HepG2 (cell line): ENCODE measurements around the gene RAPGEF5. TPM values are rescaled to one million over a fixed set of nuclear protein-coding genes. Genes with fewer than 3 reads are reported as not detected.
"Not testable (repeated sequence)": the region's sequence is repeated elsewhere in the genome, so short reads cannot be mapped to it uniquely, and the experiment has no call there.

Experiments used
- ATAC-seq: fragments of 200-7000 bp; cut with Tn5 transposase; 3 replicates; pipeline ENCODE4 v1.9.1; 2020; ENCODE audit warnings: mild to moderate bottlenecking, moderate library complexity
- BruUV-seq: library from RNA; stranded (reverse); fragments of 400-500 nt; replicated peaks from 2 replicates; lab custom pipeline; 2021; lab: Mats Ljungman, UMichigan
- CTCF ChIA-PET: fragments of 300-600 bp; formaldehyde crosslinking; extraction: SDS; loops from one replicate; lab custom pipeline; 2021; ENCODE audit warnings: low total read pairs, inconsistent platforms, low intra/inter-chr PET ratio; lab: Yijun Ruan, JAX
- POLR2A ChIA-PET: fragments of 350-600 bp; sonication (Branson Sonifier 250); formaldehyde crosslinking; loops from one replicate; lab custom pipeline; 2020; ENCODE audit warnings: antibody characterized with exemption, inconsistent platforms; lab: Yijun Ruan, JAX
- DNase-seq: peaks from one replicate; pipeline ENCODE4 v3.0.0-alpha.2; 2015; ENCODE audit warnings: low spot score
- FAIRE-seq: peaks from 3 replicates; lab custom pipeline; 2011; peaks lifted over from hg19 to GRCh38; lab: Jason Lieb, UNC
- H2AFZ ChIP-seq: one replicate; pipeline ENCODE4 v1.6.1; 2011; ENCODE audit warnings: low read length, inconsistent platforms
- H3K27ac ChIP-seq: fragments of 300-600 bp; 3 replicates; pipeline ENCODE4 v1.8.0; 2011; ENCODE audit warnings: mixed run types, mild to moderate bottlenecking, mixed read lengths, low read length, inconsistent platforms; ENCODE audit not compliant: insufficient read depth; ENCODE audit errors: extremely low read length
- H3K27me3 ChIP-seq, 2 experiments: fragments of 200-600 bp in 1 of 2; 2 replicates in 1 of 2; 3 replicates in 1 of 2; pipeline versions ENCODE4 v1.6.0 to v1.8.0; 2011; ENCODE audit warnings: low read length in 2 of 2, mild to moderate bottlenecking in 2 of 2, moderate library complexity in 2 of 2, inconsistent platforms in 1 of 2; ENCODE audit not compliant: insufficient read depth in 2 of 2, control insufficient read depth in 1 of 2
- H3K36me3 ChIP-seq, 2 experiments: fragments of 200-600 bp in 1 of 2; replicated peaks in 1 of 2; 2 replicates in 1 of 2; 3 replicates in 1 of 2; pipeline versions ENCODE4 v1.5.1 to v1.8.0; 2011; ENCODE audit warnings: low read length in 2 of 2, inconsistent platforms in 1 of 2; ENCODE audit not compliant: insufficient read depth in 2 of 2, control insufficient read depth in 1 of 2
- H3K4me1 ChIP-seq: 2 replicates; pipeline ENCODE4 v1.5.1; 2012; ENCODE audit warnings: low read length, inconsistent platforms; ENCODE audit not compliant: insufficient read depth
- H3K4me2 ChIP-seq: 2 replicates; pipeline ENCODE4 v1.6.0; 2011; ENCODE audit warnings: low read depth, low read length, inconsistent platforms
- H3K4me3 ChIP-seq, 3 experiments: fragments of 200-600 bp in 1 of 3; sonication (generic), shearing (Covaris generic) in 1 of 3; replicated peaks in 1 of 3; 2 replicates each; pipeline ENCODE4 v1.5.1; 2011 to 2016; ENCODE audit warnings: low read length in 3 of 3, inconsistent platforms in 2 of 3, low read depth in 2 of 3, mild to moderate bottlenecking in 2 of 3, control low read depth in 1 of 3, mixed read lengths in 1 of 3; ENCODE audit not compliant: insufficient read depth in 1 of 3
- H3K79me2 ChIP-seq: one replicate; pipeline ENCODE4 v1.6.1; 2011; ENCODE audit warnings: low read length, inconsistent platforms; ENCODE audit not compliant: insufficient read depth
- H3K9ac ChIP-seq: 2 replicates; pipeline ENCODE4 v1.6.0; 2011; ENCODE audit warnings: mild to moderate bottlenecking, low read depth, low read length, inconsistent platforms; ENCODE audit not compliant: insufficient read depth
- H3K9me3 ChIP-seq: 2 replicates; pipeline ENCODE4 v1.5.1; 2012; ENCODE audit warnings: mild to moderate bottlenecking, low read length
- H4K20me1 ChIP-seq: 2 replicates; pipeline ENCODE4 v1.6.0; 2011; ENCODE audit warnings: inconsistent platforms, mild to moderate bottlenecking, low read length, moderate library complexity; ENCODE audit not compliant: insufficient read depth
- CAMTA2 ChIP-seq: sonication (generic); formaldehyde crosslinking; IDR thresholded peaks from 2 replicates; pipeline ENCODE4 v1.4.0; 2020; ENCODE audit warnings: mild to moderate bottlenecking, missing genetic modification reagents, borderline replicate concordance
- FOXK2 ChIP-seq: fragments of 450-650 bp; IDR thresholded peaks from 2 replicates; pipeline ENCODE4 v1.6.1; 2016
- MAFF ChIP-seq: IDR thresholded peaks from 2 replicates; pipeline ENCODE4 v1.6.1; 2011; ENCODE audit warnings: low read depth, low read length, improper control_type of control experiment
- MAFK ChIP-seq, 2 experiments: IDR thresholded peaks in 1 of 2; conservative IDR thresholded peaks in 1 of 2; 2 replicates each; pipeline ENCODE4 v1.6.1; 2011; ENCODE audit warnings: improper control_type of control experiment in 2 of 2, low read length in 2 of 2
- MBNL3 ChIP-seq: fragments of 250-450 bp; sonication (Bioruptor Pico); conservative IDR thresholded peaks from 2 replicates; pipeline ENCODE4 v1.8.0; 2022; ENCODE audit warnings: mild to moderate bottlenecking, inconsistent platforms
- NFYB ChIP-seq: sonication (generic); formaldehyde crosslinking; IDR thresholded peaks from 2 replicates; pipeline ENCODE4 v1.4.0; 2020; ENCODE audit warnings: missing genetic modification reagents
- NR2C2 ChIP-seq: sonication (generic); formaldehyde crosslinking; IDR thresholded peaks from 2 replicates; pipeline ENCODE4 v1.4.0; 2020; ENCODE audit warnings: missing genetic modification reagents, mild to moderate bottlenecking, moderate library complexity, borderline replicate concordance
- PAF1 ChIP-seq: IDR thresholded peaks from 2 replicates; pipeline ENCODE4 v1.6.1; 2016; ENCODE audit warnings: missing genetic modification reagents, missing compliant biosample characterization
- SCMH1 ChIP-seq: sonication (generic); formaldehyde crosslinking; IDR thresholded peaks from 2 replicates; pipeline ENCODE4 v1.9.0; 2021; ENCODE audit warnings: missing genetic modification reagents, mild to moderate bottlenecking, borderline replicate concordance
- SRSF4 ChIP-seq: fragments of 200-400 bp; formaldehyde crosslinking; IDR thresholded peaks from one replicate; pipeline ENCODE4 v1.6.1; 2018; ENCODE audit warnings: mild to moderate bottlenecking, low read depth, low read length, moderate library complexity; ENCODE audit not compliant: poor library complexity, severe bottlenecking
- ZBTB7B ChIP-seq: sonication (generic); formaldehyde crosslinking; IDR thresholded peaks from 2 replicates; pipeline ENCODE4 v1.4.0; 2020; ENCODE audit warnings: missing genetic modification reagents
- ZNF501 ChIP-seq: sonication (generic); formaldehyde crosslinking; IDR thresholded peaks from 2 replicates; pipeline ENCODE4 v1.5.1; 2020; ENCODE audit warnings: mild to moderate bottlenecking, moderate library complexity, missing genetic modification reagents
- ZNF670 ChIP-seq: sonication (generic); formaldehyde crosslinking; IDR thresholded peaks from 2 replicates; pipeline ENCODE4 v1.8.0; 2022; ENCODE audit warnings: mild to moderate bottlenecking, missing genetic modification reagents, borderline replicate concordance
- ZNF749 ChIP-seq: sonication (generic); formaldehyde crosslinking; IDR thresholded peaks from 2 replicates; pipeline ENCODE4 v1.8.0; 2022; ENCODE audit warnings: mild to moderate bottlenecking, missing genetic modification reagents, moderate library complexity, borderline replicate concordance
- WGBS: methylation state at CpG from one replicate; pipeline ENCODE4 v1.1.6; 2017; ENCODE audit warnings: low lambda C conversion rate; 5-methylcytosine and 5-hydroxymethylcytosine counted together
- in situ Hi-C: cut with HindIII; loops from 2 replicates; pipeline ENCODE4 v1.10.0; 2017; ENCODE audit warnings: low pct_unique_long_range_greater_than_20kb; ENCODE audit not compliant: extremely low pct_ligation_motif_present
- intact Hi-C: fragments of 100-400 bp; cut with micrococcal nuclease; formaldehyde crosslinking; loops from one replicate; pipeline ENCODE4 v1.10.0; 2022; ENCODE audit not compliant: unreplicated experiment
- polyA plus RNA-seq, 8 experiments: library from polyadenylated mRNA; depleted of rRNA in 3 of 8; stranded (reverse) in 7 of 8; unstranded in 1 of 8; fragments of >200 nt; fragmentation: Illumina TruSeq in 4 of 8; extraction: Trizol in 4 of 8; gene quantifications; 2 replicates each; pipeline versions ENCODE4 v1.2.1 to v1.2.3, GENCODE V29; 2011 to 2016; ENCODE audit warnings: low read depth in 4 of 8, missing spikeins in 1 of 8, mixed read lengths in 1 of 8; ENCODE audit not compliant: insufficient read depth in 1 of 8
- total RNA-seq, 5 experiments: library from RNA; depleted of rRNA; stranded (reverse); fragments of >200 nt; fragmentation: Illumina TruSeq; extraction: Trizol; gene quantifications; 2 replicates each; pipeline ENCODE4 v1.2.3, GENCODE V29; 2016; ENCODE audit warnings: low read depth in 1 of 5
- TF ChIP-seq, protein P1 (sequence below): sonication (generic); formaldehyde crosslinking; IDR thresholded peaks from 2 replicates; pipeline ENCODE4 v1.5.0; 2020; ENCODE audit warnings: missing genetic modification reagents
- TF ChIP-seq, protein P2 (sequence below): sonication (generic); formaldehyde crosslinking; IDR thresholded peaks from 2 replicates; pipeline ENCODE4 v1.9.0; 2022; ENCODE audit warnings: low read depth, missing genetic modification reagents

RAPGEF5 gene
- total and polyA plus RNA-seq, 2 of the 13 experiments (the other 11 are each of a cell fraction or from before 2014, with no cell fraction given), result 17.1 to 23.4 TPM

DNA sequence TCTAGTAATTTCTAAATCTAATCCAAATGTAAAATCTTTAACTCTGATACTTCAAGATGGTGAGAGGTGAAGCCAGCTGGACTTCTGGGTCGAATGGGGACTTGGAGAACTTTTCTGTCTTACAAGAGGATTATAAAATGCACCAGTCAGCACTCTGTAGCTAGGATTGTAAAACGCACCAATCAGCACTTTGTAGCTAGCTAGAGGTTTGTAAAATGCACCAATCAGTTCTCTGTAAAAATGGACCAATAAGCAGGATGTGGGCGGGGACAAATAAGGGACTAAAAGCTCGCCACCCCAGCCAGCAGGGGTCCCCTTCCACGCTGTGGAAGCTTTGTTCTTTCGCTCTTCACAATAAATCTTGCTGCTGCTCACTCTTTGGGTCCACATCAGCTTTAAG, 278.1 kb downstream of the RAPGEF5 start:
- H3K27ac ChIP-seq, H3K36me3 ChIP-seq, H4K20me1 ChIP-seq, ATAC-seq, in situ Hi-C loops, H3K9ac ChIP-seq, intact Hi-C loops, BruUV-seq, H2AFZ ChIP-seq, H3K9me3 ChIP-seq, FAIRE-seq, DNase-seq, H3K79me2 ChIP-seq, CTCF ChIA-PET, H3K4me3 ChIP-seq, POLR2A ChIA-PET, H3K4me2 ChIP-seq: not testable (repeated sequence)
- H3K27me3 ChIP-seq, result peaks cover 0 to 25% of the 10 kb centered on the region in 2 experiments; a peak in 4 of 5 replicates
- 0 out of 2 replicates have a peak, but pooled peaks have one; percentile 28 for TF ChIP-seq NFYB (CRISPR knock-in tag)
- TF ChIP-seq MAFF, result peak; percentile 78
- peak; percentile 75 to 85 for TF ChIP-seq MAFK (conservative IDR thresholded peaks at IDR 0.05 in 1 of 2, IDR thresholded peaks at IDR 0.05 in 1 of 2; ENCODE audit: low read length in 2 of 2)
- peaks cover 16% of the 10 kb centered on the region for H3K4me1 ChIP-seq
- 10% methylated on average over 6 of the region's 6 CpGs for WGBS

DNA sequence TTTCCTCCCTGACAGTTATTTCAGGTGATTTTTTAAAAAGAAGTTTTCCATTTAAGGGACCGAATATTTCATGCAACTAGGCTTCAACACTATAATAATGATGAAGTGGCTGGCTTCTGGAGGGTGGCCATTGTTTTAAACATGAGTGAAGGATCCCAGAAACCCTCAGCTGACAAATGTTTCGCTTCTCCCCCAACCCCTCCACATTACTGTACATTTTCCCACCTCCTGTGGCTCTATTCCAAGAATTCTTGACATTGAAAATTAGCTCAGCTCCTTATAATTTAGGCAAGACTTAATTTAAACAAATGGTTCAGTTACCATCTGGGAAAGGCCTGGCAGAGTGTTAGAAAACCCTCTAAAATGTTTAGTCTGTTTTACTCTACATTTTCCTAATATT, 281.4 kb downstream of the RAPGEF5 start:
- WGBS, result 3% methylated on average over 2 of the region's 2 CpGs
- no TSS peak for BruUV-seq
- Histone ChIP-seq H3K27ac (no peak overlapping the region), H3K4me1 (no peaks in the 10 kb centered on the region), H3K36me3 (no peaks in the 10 kb centered on the region), H4K20me1 (no peaks in the 10 kb centered on the region), H3K9ac (no peak overlapping the region), H3K27me3 (peaks cover 0 to 3% of the 10 kb centered on the region in 2 experiments; a peak in 1 of 5 replicates), H2AFZ (no peak overlapping the region), H3K4me3 (no peak overlapping the region), H3K4me2 (no peak overlapping the region), H3K9me3 (no peaks in the 10 kb centered on the region), H3K79me2 (no peaks in the 10 kb centered on the region)
- ATAC-seq (no peak), FAIRE-seq (no peak), DNase-seq (no peak)
- CTCF ChIA-PET, result no interaction called here
- POLR2A ChIA-PET, result no interaction called here
- in situ Hi-C loops (no loop called here), intact Hi-C loops (no loop called here)
- TF ChIP-seq FOXK2 (no peak), ZNF670 (no peak), CAMTA2 (no peak), ZBTB7B (CRISPR knock-in tag) (no peak), SCMH1 (CRISPR knock-in tag) (no peak), ZNF501 (CRISPR knock-in tag) (no peak), PAF1 (CRISPR knock-in tag) (no peak), NR2C2 (CRISPR knock-in tag) (no peak), MBNL3 (CRISPR knock-in tag) (no peak), ZNF749 (CRISPR knock-in tag) (no peak), SRSF4 (no peak)
- TF ChIP-seq, protein P1, sequence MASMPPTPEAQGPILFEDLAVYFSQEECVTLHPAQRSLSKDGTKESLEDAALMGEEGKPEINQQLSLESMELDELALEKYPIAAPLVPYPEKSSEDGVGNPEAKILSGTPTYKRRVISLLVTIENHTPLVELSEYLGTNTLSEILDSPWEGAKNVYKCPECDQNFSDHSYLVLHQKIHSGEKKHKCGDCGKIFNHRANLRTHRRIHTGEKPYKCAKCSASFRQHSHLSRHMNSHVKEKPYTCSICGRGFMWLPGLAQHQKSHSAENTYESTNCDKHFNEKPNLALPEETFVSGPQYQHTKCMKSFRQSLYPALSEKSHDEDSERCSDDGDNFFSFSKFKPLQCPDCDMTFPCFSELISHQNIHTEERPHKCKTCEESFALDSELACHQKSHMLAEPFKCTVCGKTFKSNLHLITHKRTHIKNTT (CRISPR knock-in tag), result no peak
- TF ChIP-seq, protein P2, sequence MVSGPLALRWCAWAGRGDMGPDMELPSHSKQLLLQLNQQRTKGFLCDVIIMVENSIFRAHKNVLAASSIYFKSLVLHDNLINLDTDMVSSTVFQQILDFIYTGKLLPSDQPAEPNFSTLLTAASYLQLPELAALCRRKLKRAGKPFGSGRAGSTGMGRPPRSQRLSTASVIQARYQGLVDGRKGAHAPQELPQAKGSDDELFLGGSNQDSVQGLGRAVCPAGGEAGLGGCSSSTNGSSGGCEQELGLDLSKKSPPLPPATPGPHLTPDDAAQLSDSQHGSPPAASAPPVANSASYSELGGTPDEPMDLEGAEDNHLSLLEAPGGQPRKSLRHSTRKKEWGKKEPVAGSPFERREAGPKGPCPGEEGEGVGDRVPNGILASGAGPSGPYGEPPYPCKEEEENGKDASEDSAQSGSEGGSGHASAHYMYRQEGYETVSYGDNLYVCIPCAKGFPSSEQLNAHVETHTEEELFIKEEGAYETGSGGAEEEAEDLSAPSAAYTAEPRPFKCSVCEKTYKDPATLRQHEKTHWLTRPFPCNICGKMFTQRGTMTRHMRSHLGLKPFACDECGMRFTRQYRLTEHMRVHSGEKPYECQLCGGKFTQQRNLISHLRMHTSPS, result no peak
